Thyroid gland (tissue), 4 donors: ENCODE measurements around the gene EEA1. TPM values are rescaled to one million over a fixed set of nuclear protein-coding genes. Genes with fewer than 3 reads are reported as not detected.

Source experiments
- DNase-seq, 2 donors: peaks; one replicate each; pipeline ENCODE4 v3.0.0-alpha.2; 2019
- H3K27ac ChIP-seq, 3 donors: fragments of 200-600 bp; sonication (generic); 1 replicate in 2 of 3; 2 replicates in 1 of 3; pipeline ENCODE4 v1.5.1; 2016 to 2019; ENCODE audit warnings: mild to moderate bottlenecking in 1 of 3, moderate library complexity in 1 of 3
- H3K27me3 ChIP-seq: fragments of 200-600 bp; sonication (generic); one replicate; pipeline ENCODE4 v1.5.1; 2019
- H3K36me3 ChIP-seq, 2 donors: fragments of 200-600 bp; sonication (generic); one replicate each; pipeline ENCODE4 v1.5.1; 2016 to 2019
- H3K4me1 ChIP-seq, 2 donors: fragments of 200-600 bp; sonication (generic); one replicate each; pipeline ENCODE4 v1.5.1; 2017 to 2019
- H3K4me3 ChIP-seq, 3 donors: fragments of 200-600 bp; sonication (generic); replicated peaks in 1 of 3; 1 replicate in 2 of 3; 2 replicates in 1 of 3; pipeline ENCODE4 v1.5.1; 2016; ENCODE audit warnings: mild to moderate bottlenecking in 1 of 3
- H3K9me3 ChIP-seq: fragments of 200-600 bp; sonication (generic); one replicate; pipeline ENCODE4 v1.5.1; 2017
- CTCF ChIP-seq, 6 experiments: fragments of 200-600 bp in 3 of 6; fragments of 450-650 bp in 3 of 6; sonication (generic) in 3 of 6; IDR thresholded peaks; one replicate each; pipeline ENCODE4 v1.5.1; 2016 to 2019; ENCODE audit warnings: antibody characterized with exemption in 6 of 6, mild to moderate bottlenecking in 2 of 6, inconsistent platforms in 1 of 6, moderate library complexity in 1 of 6
- POLR2A ChIP-seq, 2 donors: fragments of 450-650 bp; IDR thresholded peaks; one replicate each; pipeline ENCODE4 v1.6.1; 2017; ENCODE audit warnings: antibody characterized with exemption in 2 of 2, mild to moderate bottlenecking in 2 of 2, moderate library complexity in 1 of 2
- WGBS, 2 donors: methylation state at CpG; one replicate each; pipeline ENCODE4 v1.1.5; 2017; 5-methylcytosine and 5-hydroxymethylcytosine counted together
- intact Hi-C: fragments of 100-400 bp; cut with DNase I; formaldehyde crosslinking; loops from one replicate; pipeline ENCODE4 v1.15.1; 2023
- total RNA-seq, 4 donors: library from RNA; depleted of rRNA; stranded (reverse); fragments of >200 nt; gene quantifications; one replicate each; pipeline ENCODE4 v1.2.3, GENCODE V29; 2016

The EEA1 gene
- total RNA-seq, 4 donors from 2014 or later: 16.0 to 21.8 (median 19.3) TPM

GRCh38 chr12:92785563-92785950 is 143.5 kb downstream of the EEA1 start:
- intact Hi-C loops: no loop called here
- no peaks in the 10 kb centered on the region for H3K4me1 ChIP-seq
- no peaks in the 10 kb centered on the region for H3K27me3 ChIP-seq
- no peak for TF ChIP-seq CTCF (IDR thresholded peaks at IDR 0.05)
- TF ChIP-seq POLR2A (IDR thresholded peaks at IDR 0.05): no peak
- H3K9me3 ChIP-seq: no peaks in the 10 kb centered on the region
- 91 to 98% methylated on average over 1 of the region's 1 CpG for WGBS, 2 donors
- H3K4me3 ChIP-seq: no peak overlapping the region
- H3K36me3 ChIP-seq: peaks cover 0 to 4% of the 10 kb centered on the region in 2 donors
- H3K27ac ChIP-seq: no peak overlapping the region
- no peak for DNase-seq

DNA sequence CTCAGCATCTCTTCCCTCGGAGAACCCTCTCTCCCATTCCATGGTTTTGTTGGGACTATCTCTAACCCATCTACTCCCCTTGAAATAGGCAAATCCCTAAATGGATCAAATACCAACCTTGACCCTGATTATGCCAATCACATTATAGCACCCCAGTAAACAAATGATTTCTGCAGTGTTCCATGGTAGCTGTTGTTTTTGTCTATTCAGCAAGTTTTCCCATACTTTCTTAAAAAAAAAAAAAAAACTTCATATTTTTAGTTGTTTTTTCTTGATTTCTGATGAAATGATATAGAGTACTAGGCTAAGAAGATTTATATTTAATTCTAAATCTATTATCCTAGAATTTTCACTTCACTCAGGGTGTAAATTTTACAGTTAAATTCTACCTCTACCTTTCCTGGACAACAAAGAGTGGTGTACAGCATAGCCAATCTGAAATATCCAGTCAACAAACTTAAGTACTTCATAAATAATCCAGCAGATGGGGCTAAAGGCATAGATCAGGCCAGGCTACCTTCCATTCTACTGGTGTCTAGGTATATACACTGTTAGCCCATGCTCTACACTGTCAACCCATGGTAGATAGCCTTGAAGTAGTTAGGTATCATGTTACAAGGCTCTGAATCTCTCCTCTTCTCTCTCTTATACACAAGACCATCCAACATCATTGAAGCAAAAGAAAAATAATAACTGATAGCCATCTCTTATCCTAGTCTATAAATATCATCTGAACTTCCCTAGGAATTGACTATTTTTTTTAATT is 144.1 kb downstream of the EEA1 start:
- no peaks in the 10 kb centered on the region for H3K4me1 ChIP-seq
- no peak overlapping the region for H3K27ac ChIP-seq
- peak in 1 of 2 donors; percentile 8 for DNase-seq
- H3K4me3 ChIP-seq: no peak overlapping the region
- H3K27me3 ChIP-seq: no peaks in the 10 kb centered on the region
- intact Hi-C loops: no loop called here
- 82 to 84% methylated on average over 1 of the region's 1 CpG for WGBS, 2 donors
- TF ChIP-seq CTCF (IDR thresholded peaks at IDR 0.05) (peak in 4 of 6 experiments; percentile 43 to 65 (median 62)), POLR2A (IDR thresholded peaks at IDR 0.05) (no peak)
- peaks cover 0 to 4% of the 10 kb centered on the region in 2 donors for H3K36me3 ChIP-seq
- H3K9me3 ChIP-seq: no peaks in the 10 kb centered on the region

DNA sequence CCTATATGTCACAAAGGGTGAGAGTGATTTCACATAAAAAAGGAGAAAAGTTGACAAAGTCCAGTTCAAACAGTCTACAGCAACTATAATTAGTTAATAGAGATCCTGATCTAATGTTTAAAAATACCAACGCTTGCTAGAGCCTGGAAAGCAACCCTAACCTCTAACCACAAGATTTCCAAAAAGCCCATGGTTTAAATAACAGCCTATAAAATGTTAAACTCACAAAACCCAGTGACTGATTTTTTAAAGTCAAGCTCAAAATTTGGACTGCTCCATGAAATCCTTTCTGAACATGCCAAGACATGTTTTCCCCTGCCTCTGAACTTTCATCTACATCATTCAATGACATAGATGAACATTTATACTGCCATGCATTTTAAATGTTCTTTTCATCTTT is 144.7 kb downstream of the EEA1 start:
- peaks cover 0 to 4% of the 10 kb centered on the region in 2 donors for H3K36me3 ChIP-seq

GRCh38 chr12:92779902-92780301 is 149.2 kb downstream of the EEA1 start:
- Histone ChIP-seq H3K9me3 (no peaks in the 10 kb centered on the region), H3K27ac (no peak overlapping the region), H3K4me3 (no peak overlapping the region), H3K27me3 (no peaks in the 10 kb centered on the region), H3K4me1 (no peaks in the 10 kb centered on the region), H3K36me3 (peaks cover 0 to 13% of the 10 kb centered on the region in 2 donors)
- 63 to 80% methylated on average over 1 of the region's 1 CpG for WGBS, 2 donors
- TF ChIP-seq POLR2A (IDR thresholded peaks at IDR 0.05) (no peak), CTCF (IDR thresholded peaks at IDR 0.05) (no peak)
- DNase-seq: no peak
- intact Hi-C loops: no loop called here

More for the DNA sequence above, 144.7 kb downstream of the EEA1 start:
- Histone ChIP-seq H3K4me3 (no peak overlapping the region), H3K9me3 (no peaks in the 10 kb centered on the region), H3K27me3 (no peaks in the 10 kb centered on the region), H3K27ac (no peak overlapping the region), H3K4me1 (no peaks in the 10 kb centered on the region)
- TF ChIP-seq CTCF (IDR thresholded peaks at IDR 0.05) (no peak), POLR2A (IDR thresholded peaks at IDR 0.05) (no peak)
- no peak for DNase-seq
- 71 to 78% methylated on average over 1 of the region's 1 CpG for WGBS, 2 donors
- intact Hi-C loops: no loop called here

GRCh38 chr12:92778525-92778924 is 150.6 kb downstream of the EEA1 start:
- peaks cover 0 to 13% of the 10 kb centered on the region in 2 donors for H3K36me3 ChIP-seq
- no peaks in the 10 kb centered on the region for H3K4me1 ChIP-seq
- H3K27me3 ChIP-seq: no peaks in the 10 kb centered on the region
- H3K27ac ChIP-seq: peak overlapping the region in 1 of 3 donors; percentile 3
- no peaks in the 10 kb centered on the region for H3K9me3 ChIP-seq
- DNase-seq: no peak
- intact Hi-C loops: no loop called here
- TF ChIP-seq POLR2A (IDR thresholded peaks at IDR 0.05) (no peak), CTCF (IDR thresholded peaks at IDR 0.05) (no peak)
- WGBS, 2 donors: 80 to 81% methylated on average over 3 of the region's 3 CpGs
- no peak overlapping the region for H3K4me3 ChIP-seq
